AG20443 (cell line): ENCODE data around the gene PSG6.
"Not testable (repeated sequence)": the region's sequence is repeated elsewhere in the genome, so short reads cannot be mapped to it uniquely, and the experiment has no call there.

Experiments used
- DNase-seq: peaks from one replicate; pipeline ENCODE4 v3.0.0; 2012; ENCODE audit warnings: low spot score, mixed read lengths

The PSG6 gene

DNA sequence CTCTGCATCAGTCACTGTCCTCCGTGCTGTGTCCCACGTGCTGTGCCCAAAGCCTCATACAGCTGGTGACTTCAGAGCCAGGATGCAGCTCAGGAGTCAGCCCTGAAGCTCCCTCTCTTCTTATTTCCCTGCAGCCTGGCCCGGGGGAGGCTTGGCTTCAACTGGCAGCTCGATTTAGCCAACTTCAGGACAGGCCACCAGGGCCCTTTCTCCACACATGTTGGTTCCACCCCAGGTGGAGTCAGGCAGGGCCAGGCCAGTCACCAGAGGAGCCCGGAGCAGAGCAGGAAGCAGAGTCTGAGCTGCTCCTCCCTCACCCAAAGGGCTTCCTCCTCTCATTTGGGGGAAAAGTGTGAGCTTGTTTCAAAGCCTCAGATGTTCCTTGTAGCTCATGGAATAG is 11.5 kb downstream of the PSG6 start:
- DNase-seq, result not testable (repeated sequence)

DNA sequence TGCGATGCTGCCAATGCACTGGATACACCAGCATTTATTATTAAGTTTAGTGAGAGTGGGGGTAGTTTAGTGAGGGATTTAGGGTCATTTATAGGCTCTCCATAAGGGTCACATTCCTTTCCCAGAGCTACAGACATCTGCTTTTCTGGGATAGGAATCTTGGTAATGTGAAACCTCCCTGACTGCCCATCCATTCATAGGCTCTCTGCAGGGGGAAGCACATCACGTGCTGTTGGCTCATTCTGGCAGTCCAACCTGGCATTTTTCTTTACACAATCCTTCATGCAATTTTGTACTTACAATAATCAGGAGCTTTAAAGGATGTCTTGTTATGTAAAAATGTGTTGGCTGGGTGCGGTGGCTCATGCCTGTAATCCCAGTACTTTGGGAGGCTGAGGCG is 17.1 kb downstream of the PSG6 start:
- not testable (repeated sequence) for DNase-seq

DNA sequence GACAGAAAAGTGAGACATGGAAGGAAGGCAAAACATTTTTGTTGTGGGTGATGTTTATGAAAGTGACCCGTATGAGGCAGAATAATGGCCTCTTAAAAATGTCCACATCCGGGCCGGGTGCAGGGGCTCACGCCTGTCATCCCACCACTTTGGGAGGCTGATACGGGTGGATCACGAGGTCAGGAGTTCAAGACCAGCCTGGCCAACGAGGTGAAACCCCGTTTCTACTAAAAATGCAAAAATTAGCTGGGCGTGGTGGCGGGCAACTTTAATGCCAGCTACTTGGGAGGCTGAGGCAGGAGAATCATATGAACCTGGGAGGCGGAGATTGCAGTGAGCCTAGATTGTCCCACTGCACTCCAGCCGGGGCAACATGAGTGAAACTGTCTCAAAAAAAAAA is 18.0 kb downstream of the PSG6 start:
- not testable (repeated sequence) for DNase-seq

DNA sequence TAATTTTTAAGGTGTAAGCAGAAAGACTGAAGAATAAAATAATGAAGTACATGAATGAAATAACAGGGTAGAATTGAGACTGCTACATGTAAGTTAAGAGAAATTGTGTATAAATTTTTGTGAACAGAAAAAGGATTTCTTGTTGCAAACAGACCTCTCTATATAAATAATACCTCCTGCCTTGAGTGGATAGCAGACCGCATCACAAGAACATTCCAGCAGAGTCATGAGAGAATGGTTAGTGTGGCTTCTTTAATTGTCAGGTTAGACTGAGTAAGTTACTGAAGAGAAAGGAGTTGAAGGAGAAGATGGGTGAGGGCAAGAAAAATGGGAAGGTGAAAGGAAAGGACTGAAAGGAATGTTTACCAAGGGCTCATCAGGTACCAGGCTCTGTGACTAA is 18.6 kb downstream of the PSG6 start:
- not testable (repeated sequence) for DNase-seq

DNA sequence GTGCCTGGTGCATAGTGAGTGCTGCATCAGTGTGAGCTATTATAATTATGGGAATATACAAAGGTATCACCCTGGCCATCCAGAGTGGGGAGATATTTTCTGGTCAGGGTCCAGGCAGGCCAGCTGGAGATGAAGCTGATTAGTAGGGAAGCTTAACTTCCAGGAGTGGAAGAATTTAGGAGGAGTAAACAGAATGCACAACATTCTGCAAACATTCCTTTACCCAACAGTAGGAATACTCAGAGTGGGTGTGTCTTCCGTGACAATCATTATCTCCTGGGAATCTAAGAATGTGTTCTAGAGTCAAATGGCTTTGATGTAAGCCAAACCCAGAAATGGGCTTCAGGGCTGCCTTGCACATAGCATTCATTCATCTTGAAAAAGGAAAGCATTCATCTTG is 19.0 kb downstream of the PSG6 start:
- DNase-seq, result not testable (repeated sequence)

DNA sequence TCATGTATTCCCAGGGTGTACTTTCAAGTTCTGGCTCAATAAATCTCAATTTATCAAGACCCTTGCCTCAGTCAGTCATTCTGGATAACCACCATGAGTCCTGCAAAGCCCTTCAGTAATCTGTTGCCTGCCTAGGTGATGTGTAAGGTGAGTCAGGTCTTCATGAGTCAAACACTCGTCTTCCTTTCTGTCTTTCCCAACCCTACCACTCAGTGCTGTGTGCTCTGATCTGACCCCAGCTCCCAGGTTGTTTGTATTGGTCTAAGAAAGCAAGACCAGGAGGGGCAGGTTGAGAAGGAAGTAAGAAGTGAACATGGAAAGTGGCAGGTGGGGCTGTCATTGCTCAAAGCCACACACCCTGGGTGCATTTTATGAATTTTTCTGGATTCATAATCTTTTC is 20.0 kb downstream of the PSG6 start:
- not testable (repeated sequence) for DNase-seq

DNA sequence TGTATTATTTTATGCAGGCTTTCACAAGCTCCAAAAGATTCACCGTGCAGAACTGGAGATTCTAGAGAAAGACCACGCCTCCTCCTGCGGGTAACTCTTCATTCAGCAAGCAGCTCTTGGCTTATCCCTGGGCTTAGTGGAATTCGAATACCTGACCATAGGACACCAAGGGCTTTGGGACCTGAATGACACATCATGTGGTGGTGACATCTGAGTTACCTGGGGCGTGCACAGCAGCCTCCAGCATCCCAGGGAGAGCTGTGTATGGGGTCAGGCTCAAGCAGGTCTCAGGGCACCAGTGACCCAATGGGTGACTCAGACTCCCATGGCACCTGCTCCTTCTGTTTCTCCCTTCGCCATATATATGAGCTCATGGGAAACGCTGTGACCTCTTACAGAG is 27.2 kb downstream of the PSG6 start:
- not testable (repeated sequence) for DNase-seq

DNA sequence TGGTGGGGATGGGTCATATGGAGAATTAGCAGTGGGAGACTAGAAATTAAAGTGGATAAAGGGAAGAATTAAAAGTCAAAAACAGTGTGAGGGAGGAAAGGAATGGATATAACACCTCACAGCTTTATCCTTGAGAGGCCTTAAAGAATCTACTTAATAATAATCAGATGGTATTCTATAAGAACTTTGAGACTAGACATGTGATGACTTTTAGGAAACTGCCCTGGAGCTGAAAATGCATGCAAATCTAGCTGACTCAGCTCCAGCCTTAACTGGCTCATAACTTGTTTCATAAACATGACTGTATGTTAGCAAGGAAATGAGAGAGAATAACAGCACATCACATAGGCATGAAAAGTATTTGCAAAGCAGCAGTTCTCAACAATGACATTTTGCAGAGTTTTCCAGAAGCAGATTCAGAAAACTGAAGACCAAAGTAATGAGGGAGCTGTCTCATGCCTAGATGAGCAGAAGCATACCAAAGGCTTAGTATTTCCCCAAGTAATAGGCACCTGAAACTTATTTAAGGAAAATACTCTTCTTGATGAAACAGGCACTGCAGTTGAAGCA is 29.7 kb downstream of the PSG6 start:
- DNase-seq, result not testable (repeated sequence)

DNA sequence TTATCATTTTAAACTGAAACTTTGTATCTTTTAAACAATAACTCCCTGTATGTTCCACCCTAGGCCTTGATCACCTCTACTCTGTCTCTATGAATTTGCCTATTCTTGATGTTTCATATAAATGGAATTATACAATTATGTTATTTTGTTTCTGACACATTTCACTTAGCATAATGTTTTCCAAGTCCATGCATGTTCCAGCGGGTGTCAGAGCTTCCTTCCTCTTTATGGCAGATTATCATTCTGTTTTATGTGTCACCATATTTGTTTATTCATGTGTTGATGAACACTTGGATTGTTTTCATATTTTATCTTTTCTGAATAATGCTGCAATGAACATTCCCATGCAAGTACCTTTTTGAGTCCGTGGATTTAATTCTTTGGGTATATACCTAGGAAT is 35.0 kb downstream of the PSG6 start:
- not testable (repeated sequence) for DNase-seq

DNA sequence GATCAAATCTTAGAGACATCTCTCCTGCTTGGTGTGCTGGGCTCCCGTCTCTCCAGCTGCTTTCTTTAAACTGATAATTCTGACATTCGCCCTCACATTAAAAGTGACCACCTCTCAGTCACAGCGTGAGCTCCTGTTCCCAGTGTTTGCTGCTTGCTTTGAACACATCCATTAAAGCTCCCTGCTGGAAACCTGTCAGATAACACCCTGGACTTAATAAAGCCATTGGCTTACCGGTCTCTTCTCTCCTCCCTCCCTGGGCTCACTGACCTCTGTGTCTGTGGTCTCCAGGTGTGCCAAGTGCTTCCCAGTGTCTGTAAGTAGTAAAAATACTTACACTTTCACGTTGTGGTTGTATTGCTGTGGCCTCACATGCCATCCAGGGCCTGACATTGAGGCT is 35.7 kb downstream of the PSG6 start:
- not testable (repeated sequence) for DNase-seq

DNA sequence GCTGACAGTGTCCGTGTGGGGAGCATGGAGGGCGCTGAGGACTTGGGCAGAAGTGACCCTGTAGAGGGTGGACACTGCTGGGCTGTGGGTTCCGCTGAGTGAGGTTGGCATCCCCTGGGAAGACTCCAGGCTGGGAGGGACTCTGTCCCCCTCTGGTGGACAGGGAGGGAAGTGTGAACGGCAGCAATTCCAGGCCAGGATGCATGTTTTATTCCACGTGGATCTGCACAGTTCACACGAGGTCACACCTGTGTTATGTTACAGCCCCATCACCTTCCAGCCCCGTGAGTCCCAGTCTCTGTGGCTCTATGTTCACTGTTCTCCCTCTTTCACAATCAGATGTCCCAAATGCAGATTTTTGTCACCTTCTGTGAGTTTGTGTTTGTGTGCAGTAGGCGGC is 36.4 kb downstream of the PSG6 start:
- DNase-seq, result not testable (repeated sequence)

DNA sequence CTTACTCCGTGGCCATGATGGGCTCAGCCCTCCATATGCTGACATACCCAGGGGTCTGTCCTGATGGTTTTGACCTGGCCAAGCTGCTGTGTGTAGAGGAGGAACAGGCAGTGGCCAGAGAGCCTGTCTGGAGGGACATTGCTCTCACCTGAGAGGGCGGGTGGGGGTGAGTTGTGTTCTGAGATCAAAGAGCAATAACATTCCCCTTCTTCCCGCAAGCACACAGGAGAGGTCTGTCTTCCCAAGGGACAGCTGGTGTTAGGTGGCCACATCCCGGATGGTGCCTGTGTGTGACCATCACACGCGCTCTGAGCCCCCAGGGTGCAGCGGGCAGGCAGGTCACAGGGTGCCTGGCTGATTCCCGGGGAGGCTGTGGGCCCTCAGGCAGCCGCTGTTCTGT is 37.1 kb downstream of the PSG6 start:
- not testable (repeated sequence) for DNase-seq

DNA sequence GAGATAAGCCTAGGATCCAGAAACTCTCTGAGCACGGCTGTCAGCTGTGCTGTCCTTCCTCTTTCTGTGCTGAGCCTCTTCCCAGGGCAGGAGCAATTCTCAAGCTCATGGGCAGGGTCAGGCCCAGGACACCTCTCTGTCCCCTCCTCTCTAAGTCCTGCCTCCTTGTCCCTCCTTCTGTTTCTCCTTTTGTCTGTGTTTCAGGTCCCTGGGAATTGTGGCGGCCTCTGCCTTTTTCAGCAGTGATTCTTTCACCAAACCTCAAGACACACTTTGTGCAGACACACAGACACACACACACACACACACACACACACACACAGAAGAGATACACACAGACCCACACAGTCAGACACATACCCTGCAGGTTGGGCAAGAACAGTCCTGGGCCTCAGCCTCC is 38.1 kb downstream of the PSG6 start, which contains the start of gene PSG1:
PSG1 (minus strand) TSS at position 101 of the 400 bp plus-strand sequence. CDS start 132 bp downstream, outside the sequence.
- DNase-seq, result no peak

DNA sequence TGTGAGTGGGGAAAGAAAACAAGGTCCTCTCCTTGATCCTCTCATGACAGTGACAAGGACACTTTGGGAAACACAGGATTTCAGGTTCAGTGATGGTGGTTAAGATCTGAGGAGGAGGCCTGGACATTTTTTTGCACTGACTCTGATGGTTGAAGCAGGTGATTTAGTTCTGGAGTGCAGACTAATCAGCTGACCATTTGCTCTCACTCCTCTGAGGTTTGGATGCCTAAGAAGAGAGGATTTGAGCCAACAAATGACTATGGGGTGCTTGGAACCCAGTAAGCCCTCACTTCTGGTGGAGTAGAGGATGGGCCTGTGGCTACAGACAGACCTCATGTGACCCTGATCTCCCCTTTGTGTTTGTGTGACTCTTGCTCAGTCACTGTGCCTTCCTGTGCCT is 41.1 kb downstream of the PSG6 start:
- DNase-seq, result peak; percentile 20

DNA sequence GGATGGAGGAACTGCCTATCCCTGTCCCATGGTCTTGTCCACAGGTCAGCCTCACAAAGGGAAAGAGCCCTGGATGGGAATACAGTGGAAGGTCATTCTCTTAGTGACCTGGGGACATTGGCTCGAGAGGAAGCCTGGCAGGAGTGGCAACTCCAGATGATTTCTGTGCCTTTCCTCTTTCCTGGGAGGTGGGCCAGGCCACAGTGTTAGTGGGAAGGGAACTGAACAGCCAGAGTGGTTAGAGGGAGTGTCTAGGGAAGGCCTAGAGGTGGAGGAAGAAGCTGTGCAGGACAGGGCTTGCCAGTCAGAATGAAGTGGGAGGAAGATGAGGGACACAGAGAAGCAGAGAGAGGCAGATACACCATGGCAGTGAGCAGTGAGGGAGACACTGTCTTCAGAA is 41.8 kb downstream of the PSG6 start:
- peak; percentile 26 for DNase-seq

DNA sequence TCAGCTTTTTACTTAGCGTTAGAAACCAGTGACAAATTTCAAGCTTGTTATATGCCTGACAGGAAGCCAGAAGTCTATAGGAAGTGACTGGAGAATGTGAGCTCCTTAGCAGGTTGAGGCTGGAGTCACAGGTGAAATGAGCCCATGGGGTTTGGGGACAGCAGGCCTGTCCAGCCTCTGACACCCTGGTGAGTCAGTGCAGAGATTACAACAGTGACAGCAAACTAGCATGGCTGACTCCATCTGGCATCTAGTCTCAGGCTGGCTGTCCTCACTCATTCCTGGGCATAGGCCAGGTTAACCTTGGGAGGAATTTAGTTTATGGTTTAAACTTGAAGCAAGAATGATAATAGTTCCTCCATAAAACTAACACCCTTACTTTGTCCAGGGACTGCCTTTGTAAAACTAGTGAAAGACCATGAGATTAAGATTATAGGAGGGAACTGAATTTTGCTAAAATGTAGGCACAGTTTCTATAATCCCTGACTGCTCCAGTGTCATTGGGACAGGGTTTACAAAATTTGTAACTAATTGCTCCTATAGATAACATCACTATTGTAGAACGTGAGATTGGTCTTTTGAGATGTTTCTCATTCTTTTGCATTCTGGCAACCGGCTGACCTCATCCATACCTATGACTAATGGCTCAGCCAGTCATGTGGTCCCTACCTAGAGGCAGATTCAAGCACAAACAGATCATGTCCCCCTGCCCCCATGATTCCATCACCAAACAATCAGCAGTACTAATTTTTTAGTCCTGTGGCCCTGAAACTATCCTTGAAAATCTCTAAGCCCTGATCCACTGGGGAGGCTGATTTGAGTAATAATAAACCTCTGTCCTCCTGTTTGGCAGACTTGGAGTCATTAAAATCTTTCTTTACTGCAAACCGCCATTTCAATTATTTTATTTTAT is 42.5 kb downstream of the PSG6 start:
- peak; percentile 40 for DNase-seq

DNA sequence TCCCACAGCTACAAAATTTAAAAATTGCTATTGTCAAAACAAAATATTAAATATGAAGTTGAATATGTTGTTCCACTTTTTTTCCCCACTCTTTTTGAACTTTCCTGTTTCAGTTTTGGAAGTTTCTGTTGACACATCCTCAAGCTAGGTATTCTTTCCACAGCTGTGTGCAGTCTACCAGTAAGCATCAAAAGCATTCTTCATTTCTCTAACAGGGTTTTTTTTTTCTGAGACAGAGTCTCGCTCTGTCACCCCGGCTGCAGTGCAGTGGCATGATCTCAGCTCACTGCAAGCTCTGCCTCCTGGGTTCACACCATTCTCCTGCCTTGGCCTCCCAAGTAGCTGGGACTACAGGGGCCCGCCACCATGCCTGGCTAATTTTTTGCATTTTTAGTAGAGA is 43.6 kb downstream of the PSG6 start:
- not testable (repeated sequence) for DNase-seq

DNA sequence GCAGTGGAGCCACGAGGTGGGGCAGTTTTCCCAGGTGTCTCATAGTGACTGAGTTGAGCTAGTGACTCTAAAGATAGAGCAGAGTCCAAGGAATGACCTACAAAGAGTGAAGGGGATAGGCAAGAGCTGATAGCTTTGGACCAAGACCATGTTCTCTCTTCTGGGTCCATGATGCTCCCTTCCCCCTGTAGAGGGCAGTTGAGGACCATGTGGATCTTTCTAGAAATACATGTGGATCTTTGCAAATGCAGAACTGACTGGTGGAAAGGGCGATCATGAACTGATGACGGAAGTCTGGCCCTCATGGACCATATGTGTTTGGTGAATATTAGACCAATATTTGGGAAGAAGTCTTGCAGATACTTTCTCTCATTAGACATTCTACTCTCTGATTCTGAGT is 45.1 kb downstream of the PSG6 start:
- DNase-seq, result no peak

DNA sequence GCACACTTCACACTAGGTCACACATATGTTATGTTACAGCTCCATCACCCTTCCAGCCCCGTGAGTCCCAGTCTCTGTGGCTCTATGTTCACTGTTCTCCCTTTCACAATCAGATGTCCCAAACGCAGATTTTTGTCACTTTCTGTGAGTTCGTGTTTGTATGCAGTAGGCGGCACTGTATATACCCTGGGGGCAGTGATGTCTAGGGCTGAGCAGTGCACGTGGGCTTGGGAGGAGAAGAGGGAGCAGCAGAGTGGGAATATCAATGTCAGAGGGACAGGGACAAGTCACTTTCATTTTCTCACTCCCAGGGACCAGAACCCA is 60.2 kb downstream of the PSG6 start:
- no peak for DNase-seq

DNA sequence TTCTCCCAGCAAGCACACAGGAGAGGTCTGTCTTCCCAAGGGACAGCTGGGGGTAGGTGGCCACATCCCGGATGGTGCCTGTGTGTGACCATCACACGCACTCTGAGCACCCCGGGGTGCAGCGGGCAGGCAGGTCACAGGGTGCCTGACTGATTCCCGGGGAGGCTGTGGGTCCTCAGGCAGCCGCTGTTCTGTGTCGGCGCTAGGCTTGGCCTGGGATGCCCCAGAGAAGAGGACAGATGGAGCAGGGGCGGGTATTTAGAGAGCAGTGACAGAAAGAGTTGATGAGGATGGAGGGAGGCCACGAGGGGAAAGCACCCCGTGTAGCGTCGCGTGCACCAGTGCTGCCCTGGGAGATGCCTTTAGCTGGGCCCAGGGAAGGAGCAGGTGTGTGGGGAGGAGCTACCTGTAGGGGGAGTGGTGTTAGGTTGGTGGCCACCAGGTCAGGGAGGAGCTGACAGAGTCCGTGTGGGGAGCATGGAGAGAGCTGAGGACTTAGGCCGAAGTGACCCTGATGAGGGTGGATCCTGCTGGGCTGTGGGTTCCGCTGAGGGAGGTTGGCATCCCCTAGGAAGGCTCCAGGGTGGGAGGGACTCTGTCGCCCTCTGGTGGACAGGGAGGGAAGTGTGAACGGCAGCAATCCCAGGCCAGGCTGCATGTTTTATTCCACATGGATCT is 60.7 kb downstream of the PSG6 start:
- not testable (repeated sequence) for DNase-seq

DNA sequence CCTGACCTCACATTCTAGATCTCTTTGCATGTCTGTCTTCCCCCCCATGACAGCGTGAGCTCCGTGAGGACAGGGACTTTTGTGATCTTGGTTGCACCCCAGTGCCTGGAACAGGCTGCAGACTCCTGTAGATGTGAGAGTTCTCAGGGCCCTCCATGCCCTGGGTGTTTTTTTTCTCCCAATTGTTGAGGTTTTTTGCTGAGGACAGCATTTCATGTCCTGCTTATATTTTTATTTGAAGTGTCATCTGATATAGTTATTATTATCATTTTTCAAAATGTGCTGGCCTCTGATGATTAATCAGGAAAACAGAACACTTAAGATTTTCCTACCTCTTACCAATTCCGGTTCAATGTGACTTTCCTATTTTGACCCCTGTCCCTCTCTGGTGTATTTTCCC is 62.9 kb downstream of the PSG6 start:
- not testable (repeated sequence) for DNase-seq

DNA sequence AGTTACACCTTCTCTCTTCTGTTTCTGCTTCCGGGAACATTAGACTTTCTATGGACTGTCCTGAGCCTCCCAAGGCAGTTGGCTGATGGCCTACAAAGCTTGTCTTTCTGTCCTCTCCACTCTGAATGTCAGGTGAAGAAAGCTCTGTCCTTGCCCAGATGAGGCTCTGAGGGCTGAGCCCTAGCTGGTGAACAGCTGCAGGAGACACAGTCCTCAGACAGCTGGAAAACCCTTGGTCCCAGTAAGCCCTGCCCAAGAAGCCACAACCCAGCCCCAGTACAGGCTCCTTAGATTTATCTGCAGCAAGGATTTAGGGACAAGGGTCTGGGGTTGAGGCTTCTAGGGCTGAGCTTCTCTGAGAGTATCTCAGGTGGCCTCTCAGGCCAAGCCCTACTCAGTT is 64.5 kb downstream of the PSG6 start:
- not testable (repeated sequence) for DNase-seq

DNA sequence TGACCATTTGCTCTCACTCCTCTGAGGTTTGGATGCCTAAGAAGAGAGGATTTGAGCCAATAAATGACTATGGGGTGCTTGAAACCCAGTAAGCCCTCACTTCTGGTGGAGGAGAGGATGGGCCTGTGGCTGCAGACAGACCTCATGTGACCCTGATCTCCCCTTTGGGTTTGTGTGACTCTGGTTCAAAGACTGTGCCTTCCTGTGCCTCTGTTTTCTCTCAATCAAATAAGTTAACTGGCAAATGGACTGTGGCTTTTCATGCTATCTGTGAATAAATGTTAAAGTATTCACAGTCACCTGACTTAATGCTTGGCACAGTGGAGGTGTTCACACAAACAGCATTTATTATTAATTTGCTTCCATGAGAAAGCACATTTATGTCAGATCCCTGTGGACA is 64.9 kb downstream of the PSG6 start:
- not testable (repeated sequence) for DNase-seq
